GM18505 (cell line): ENCODE data around the gene BCR.

Source experiments
- ATAC-seq: cut with Tn5 transposase; IDR thresholded peaks from one replicate; pipeline ENCODE4 v1.9.1; 2021; ENCODE audit not compliant: unreplicated experiment
- POLR2A ChIP-seq: IDR thresholded peaks from 4 replicates; pipeline ENCODE4 v1.6.1; 2011; ENCODE audit warnings: borderline replicate concordance; ENCODE audit not compliant: insufficient read depth, insufficient read length; ENCODE audit errors: extremely low read depth

Gene BCR

DNA sequence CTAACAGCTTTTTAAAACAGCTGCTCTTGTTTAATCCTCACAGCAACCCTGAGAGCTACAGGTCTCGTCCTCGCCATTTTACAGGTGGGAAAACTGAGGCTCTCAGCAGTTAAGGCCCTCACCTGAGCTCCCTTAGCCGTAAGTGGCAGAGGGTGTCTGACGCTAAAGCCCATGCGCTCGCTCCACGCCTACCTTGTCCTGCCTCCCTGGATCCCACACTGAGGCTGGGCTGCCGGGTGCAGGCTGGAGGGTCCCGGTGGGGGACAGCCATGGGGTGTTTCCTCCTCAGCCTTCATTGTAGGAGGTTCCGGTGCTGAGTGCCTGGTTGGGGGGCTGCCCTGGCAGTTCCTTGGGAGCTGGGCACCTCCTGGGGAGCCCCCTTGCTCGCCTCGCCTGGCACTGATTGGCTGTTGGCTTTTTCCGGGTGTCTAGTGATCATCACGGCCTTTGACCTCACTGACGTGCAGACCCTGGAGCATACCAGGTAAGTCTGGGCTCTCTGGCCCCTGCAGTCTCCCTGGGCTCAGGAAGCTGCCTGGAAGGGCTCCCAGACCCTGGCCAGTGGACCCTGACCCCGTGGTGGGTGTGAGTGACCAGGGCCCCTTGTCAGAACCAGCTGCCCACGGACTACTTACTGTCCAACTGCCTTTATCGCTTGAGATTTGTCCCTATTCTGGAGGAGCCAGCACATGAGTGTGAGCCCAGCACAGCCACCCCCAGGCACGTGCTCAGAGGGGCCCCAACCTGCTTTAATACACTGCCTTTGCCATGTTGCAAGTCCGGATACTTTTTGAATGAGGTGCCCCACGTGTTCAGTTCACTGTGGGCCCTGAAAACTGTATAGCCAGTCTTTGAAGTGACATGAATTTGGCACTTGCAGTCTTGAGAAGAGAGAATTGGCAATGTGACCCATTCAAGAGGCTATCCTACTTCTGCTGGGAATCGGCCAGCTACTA is 22.5 kb upstream of the BCR start:
- no peak for TF ChIP-seq POLR2A
- no peak for ATAC-seq

DNA sequence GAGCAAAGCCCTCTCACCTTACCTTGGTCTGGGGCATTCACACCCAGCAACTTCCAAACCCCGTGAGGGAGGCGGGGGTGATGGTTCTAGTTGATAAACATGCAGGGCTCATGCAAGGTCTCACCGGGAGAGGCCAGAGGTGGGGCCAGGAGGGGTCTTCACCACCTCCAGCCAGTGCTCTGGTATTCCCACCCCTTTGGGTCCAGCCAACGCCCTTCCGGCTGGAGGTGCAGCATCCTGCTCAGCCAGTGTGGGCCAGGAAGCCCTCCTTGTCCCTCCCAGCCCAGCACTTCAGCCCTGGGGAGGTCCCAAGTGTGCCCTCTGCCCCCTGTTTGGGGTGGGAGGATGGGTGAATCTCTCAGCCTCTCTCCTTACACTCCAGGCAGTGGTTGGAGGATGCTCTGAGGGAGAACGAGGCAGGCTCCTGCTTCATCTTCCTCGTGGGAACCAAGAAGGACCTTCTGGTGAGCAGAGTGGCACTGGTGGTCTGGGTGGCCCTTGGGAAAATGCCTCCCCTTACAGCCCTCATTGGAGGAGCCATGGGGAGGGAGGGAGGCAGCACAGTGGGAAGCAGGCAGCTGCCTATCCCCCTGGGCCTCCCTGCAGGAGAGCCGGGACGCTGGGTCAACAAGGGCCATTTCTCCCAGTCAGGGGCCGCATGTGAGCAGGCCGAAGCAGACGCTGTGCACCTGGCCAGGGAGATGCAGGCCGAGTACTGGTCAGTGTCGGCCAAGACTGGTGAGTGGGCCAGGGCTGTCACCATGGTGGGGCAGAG is 21.6 kb upstream of the BCR start:
- no peak for TF ChIP-seq POLR2A
- ATAC-seq: no peak

DNA sequence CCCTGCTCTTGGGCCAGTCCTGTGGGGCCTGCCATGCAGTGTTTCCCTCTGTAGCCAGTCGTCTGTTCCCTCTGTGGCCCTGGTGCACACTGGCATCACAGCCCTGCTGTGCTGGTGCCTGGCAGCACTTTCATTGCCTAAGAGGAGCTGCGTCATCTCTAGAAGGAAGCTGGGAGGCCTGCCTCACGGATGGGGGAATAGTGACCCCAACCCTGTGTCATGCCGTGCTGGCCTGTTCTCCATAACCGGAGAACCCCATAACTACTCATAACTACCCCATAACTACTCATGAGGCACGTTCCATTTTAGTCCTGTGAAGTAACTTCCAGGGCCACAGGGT is 21.0 kb upstream of the BCR start:
- no peak for ATAC-seq
- no peak for TF ChIP-seq POLR2A

DNA sequence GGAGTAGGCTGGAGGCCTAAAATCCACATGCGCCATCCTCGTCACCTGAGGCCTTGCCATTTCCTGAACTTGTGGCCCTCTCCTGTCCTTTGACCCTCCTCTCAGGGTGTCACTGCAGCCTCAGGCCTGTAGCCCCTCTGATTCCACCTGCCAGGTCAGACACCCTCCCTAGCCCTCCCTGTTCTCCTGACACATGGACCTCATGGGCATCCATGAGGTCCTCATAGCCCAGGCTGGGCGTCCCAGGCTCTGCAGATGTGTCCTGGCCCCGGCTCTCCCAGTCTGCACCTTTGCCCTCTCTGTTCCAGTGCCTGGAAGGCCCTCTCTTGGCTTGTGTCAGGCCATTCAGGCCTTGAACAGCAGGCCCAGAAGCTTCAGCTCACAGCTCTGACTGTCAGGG is 19.3 kb upstream of the BCR start:
- TF ChIP-seq POLR2A: no peak
- ATAC-seq: no peak

DNA sequence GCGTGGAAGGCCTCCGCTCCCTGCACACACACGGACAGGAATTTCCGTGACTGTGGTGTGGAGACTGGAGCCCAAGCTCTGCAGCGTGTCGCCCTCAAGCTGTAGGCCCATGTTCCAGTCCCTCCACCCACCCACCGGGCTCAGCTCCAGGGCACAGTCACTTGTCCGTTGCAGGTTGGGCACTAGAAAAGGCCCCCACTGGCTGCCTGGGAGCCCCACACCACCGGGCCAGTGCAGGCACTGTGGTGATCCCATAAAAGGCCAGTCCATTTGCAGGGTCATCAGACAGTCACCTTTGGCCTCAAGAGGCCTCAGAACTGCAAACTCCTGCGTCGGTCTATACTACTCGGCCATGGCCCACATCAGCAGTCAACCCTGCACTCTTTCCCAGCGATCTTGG is 18.7 kb upstream of the BCR start:
- TF ChIP-seq POLR2A: no peak
- no peak for ATAC-seq

DNA sequence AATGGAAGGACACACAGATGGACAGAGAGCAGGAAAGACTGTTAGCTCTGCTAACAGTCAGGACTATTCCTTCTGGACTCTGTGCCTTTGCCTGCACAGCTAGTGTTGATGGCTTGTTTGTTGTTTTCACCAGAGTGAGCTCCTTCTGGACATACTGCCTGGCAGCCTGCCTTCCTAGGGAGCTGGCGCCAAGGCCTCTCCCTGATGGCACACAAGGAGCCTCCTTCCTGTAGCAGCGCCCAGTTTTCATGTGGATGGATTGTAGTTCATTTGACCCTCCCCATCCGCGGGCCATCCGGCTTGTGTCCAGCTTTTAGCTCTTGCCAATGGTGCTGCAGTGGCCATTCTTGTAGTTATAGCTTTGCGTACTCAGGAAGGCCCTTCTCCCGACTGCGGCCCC is 16.6 kb upstream of the BCR start:
- ATAC-seq: no peak
- no peak for TF ChIP-seq POLR2A

DNA sequence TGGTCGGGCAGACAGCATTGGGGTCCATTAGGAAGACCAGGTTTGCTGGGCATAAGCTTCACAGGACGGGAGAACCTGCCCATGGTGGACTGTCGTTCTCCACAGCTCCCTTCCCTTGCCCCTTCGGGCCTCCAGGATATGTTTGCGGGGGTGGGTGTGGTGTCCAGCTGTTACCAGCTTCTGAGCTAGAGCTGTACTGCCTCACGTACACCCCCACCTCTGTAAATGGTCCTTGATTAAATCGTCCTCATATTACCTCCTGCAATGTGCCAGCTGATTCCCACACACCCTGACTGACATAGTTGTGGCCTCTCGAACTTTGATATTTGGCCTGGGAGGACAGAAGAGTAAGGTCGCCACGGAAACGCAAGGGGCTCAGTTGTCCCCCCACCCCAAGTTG is 16.2 kb upstream of the BCR start:
- no peak for ATAC-seq
- no peak for TF ChIP-seq POLR2A

DNA sequence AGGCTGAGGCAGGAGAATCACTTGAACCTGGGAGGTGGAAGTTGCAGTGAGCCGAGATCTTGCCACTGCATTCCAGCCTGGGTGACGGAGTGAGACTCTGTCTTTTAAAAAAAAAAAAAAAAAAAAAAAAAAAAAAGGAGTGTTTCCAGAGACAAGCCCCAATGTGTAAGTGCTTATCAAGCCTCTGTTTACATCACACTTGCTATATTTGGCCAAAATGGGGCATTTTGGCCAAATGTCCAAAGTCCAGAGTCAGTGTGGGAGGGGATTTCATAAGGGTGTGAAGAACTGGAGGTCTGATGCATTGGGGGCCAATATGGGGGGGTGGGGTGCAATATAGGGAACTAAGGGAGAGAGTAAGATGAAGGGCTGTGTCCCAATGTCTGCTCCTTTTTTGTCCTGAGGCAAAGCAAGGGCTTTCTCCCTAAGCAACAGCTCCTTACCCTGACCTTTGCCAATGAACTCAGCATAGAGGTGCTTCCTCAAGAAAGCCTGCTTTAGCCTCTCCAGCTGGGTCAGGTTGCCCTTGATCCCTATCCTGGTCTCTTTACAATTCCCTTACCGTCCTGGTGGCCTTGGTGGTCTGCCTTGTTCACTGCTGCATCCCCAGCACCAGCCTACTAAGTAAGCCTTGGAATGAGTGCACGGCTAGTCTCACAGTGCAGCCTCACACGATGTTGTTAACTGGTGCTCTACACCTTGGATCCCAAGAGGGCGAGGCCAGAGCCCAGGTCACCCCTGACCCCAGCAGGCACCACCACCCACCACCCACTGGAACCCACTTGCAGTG is 14.1 kb upstream of the BCR start:
- ATAC-seq: no peak
- no peak for TF ChIP-seq POLR2A

DNA sequence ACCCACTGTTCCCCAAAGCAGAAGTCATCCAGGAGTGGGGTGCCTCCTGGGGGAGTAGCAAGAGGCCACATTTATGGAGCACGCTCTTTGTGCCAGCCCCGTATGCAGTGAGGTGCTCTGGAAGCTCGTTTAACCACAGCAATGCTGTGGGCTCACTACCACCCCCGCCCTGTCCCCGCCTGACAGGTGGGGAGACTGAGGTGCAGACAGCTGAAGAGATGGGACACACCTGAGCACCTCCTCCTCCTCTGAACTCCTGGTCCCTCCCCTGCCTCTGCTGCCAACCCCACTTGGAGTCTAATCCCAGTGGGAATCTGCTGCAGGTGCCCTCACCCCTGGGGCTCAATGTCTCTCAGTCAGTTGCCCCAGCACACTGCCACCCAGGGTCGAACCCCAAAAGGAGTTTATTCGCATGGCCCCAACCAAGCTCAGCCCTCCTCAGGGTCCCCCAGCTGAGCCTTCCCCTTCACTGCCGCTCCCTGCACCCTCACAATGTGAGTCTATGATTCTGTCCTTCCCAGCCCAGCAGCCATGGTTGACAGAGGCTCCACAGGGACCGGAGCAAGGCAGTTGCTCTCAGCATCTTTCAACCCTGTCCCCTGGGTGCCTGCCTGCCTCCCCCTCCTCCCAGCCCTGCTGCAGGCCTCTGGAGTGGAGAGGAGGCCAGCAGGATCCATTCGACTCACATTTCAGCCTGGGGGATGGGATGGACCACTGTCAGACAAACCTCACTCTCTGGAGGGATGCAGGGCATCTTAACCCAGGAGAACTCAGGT is 13.3 kb upstream of the BCR start:
- no peak for ATAC-seq
- TF ChIP-seq POLR2A: no peak

DNA sequence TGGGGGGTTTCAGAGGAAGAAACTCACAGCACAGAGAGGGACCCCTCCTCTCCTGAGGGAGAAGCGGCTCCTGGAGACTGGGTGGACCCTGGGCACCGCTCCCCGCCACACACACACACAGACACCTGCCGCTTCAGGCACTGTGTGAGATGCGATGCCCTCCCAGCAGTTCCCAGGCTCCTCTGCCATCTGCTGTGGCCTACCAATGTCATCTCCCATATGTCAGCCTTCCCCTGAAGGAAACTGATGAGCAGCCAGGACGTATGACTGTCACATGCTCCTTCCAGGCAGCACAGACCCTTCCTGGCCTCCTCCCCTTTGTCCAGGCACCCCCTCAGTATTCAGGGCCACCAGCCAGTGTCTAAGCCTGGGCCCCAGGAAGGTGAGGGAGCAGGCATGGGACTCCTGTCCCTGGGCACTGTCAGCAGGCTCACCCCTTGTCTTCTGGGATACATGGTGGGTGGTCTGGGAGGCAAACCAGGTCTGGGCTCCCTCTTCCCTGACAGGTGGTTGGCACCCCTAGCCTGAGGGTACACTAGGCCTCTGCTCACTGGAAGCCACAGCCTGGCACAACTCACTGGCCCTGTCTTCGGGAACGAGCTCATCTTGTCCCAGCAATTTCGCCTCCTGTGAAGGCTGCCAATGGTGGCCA is 11.8 kb upstream of the BCR start:
- ATAC-seq: no peak
- no peak for TF ChIP-seq POLR2A

DNA sequence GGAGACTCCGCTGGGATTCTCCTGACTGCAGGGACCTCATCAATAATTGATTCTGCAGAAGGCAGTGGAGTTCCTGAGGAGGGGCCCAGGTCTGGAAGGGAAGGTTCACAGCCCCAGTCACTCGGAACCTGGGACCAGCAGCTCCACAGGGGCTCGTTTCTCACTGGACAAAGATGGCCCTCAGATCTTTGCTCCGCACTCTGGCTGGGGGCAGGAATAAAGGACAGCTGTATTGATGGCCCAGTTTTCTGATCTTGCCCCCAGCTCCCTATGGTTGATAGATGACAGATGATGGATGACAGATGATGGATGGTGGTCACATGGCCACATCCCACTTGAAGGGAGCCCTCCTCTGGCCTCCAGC is 11.3 kb upstream of the BCR start:
- no peak for TF ChIP-seq POLR2A
- ATAC-seq: no peak

DNA sequence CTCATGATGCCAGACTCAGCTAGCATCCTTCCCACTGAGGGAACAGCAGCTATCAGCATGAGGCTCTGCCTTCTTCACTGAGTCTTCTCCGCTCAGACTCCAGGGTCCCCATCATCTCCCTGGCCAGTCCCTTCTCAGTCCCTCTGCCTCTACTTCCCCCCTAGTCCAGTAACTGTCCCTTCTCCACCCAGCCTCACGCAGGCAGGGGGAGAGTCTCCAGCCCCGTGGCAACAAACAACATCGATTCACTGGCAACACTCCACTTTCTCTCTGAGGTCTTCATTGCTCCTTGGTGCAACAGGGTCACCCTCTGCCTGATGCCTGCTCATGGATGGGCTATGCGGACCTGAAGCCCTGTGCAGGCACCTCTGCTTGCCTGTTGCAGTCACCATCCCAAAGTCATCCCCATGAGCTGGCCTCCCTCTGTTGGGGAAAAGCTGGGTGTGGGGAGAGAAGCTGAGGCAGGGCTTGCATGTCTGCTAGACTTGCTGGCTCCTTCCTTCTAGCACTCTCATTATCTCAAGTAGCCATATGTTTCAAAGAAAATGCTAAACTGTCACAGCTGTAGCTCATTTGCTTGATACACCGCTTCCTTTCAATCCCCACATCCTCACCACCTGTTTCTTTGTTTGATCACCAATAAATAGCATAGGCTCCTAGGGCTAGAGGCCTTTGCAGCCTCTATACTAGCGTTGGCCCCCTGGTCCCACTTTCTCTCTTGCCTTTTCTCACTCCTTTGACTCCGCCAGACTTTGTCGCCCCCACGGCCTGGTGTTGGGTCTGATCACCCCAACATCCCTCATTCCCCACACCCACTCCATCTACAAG is 4.3 kb upstream of the BCR start:
- no peak for TF ChIP-seq POLR2A
- no peak for ATAC-seq

DNA sequence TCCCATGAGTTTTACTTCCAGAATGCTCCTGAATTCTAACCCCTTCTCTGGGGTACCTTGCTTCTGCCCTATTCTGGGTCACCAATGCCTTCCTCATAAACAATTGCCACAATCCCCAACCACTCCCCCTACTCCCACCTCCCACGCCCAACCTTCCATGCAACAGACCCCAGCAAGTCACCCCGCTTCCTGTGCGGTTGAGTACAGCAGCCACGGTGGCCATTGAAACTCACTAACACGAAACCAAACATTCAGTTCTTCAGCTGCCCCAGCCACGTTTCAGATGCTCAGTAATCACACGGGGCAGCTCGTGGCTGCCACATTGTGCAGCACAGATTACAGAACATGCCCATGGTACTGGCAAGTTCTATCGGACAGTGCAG is 3.7 kb upstream of the BCR start:
- ATAC-seq: no peak
- no peak for TF ChIP-seq POLR2A
